DMS53 (cell line): Measurements from ENCODE around the gene BDKRB2.
A peak's percentile ranks its signal among the peaks of the same experiment; 100 is the strongest.

Experiments used
- DNase-seq: peaks from one replicate; lab custom pipeline; 2025; lab: John Stamatoyannopoulos, UW

Gene BDKRB2

GRCh38 chr14:96252323-96252998 is 47.8 kb downstream of the BDKRB2 start:
- peak; percentile 93 for DNase-seq

- peak; percentile 44 for DNase-seq
Observed at GRCh38 chr14:96252999-96253539, 48.4 kb downstream of the BDKRB2 start.

GRCh38 chr14:96254687-96255086 is 50.0 kb downstream of the BDKRB2 start:
- no peak for DNase-seq

- DNase-seq, result no peak
Observed at GRCh38 chr14:96255501-96256366, 51.1 kb downstream of the BDKRB2 start, which contains the start of gene BDKRB1. Gene BDKRB1, plus strand, starts transcription at chr14:96256210. Its CDS starts 7,473 bp downstream, at chr14:96263683.

GRCh38 chr14:96256407-96256806 is 51.8 kb downstream of the BDKRB2 start:
- no peak for DNase-seq

- no peak for DNase-seq
Observed at GRCh38 chr14:96257056-96257455, 52.4 kb downstream of the BDKRB2 start.

- no peak for DNase-seq
Observed at GRCh38 chr14:96257900-96258299, 53.3 kb downstream of the BDKRB2 start.

GRCh38 chr14:96260341-96260821 is 55.7 kb downstream of the BDKRB2 start:
- peak; percentile 55 for DNase-seq

GRCh38 chr14:96261053-96261452 is 56.4 kb downstream of the BDKRB2 start:
- peak; percentile 90 for DNase-seq

GRCh38 chr14:96261772-96262655 is 57.4 kb downstream of the BDKRB2 start:
- DNase-seq, result peak; percentile 37

- peak; percentile 5 for DNase-seq
Observed at GRCh38 chr14:96263347-96264199, 58.9 kb downstream of the BDKRB2 start.

GRCh38 chr14:96264200-96264553 is 59.5 kb downstream of the BDKRB2 start:
- no peak for DNase-seq

GRCh38 chr14:96264853-96265252 is 60.2 kb downstream of the BDKRB2 start:
- DNase-seq, result peak; percentile 31

- DNase-seq, result peak; percentile 2
Observed at GRCh38 chr14:96265383-96266095, 60.9 kb downstream of the BDKRB2 start.

- DNase-seq, result peak; percentile 18
Observed at GRCh38 chr14:96267336-96267735, 62.7 kb downstream of the BDKRB2 start.

GRCh38 chr14:96267916-96268315 is 63.3 kb downstream of the BDKRB2 start:
- no peak for DNase-seq

GRCh38 chr14:96268431-96269358 is 64.1 kb downstream of the BDKRB2 start:
- DNase-seq, result peak; percentile 6

GRCh38 chr14:96269359-96269710 is 64.7 kb downstream of the BDKRB2 start:
- DNase-seq, result no peak
